Endothelial cell of umbilical vein (primary cell): ENCODE results near the gene UTS2R. TPM values are rescaled to one million over a fixed set of nuclear protein-coding genes. Genes with fewer than 3 reads are reported as not detected.

Experiments
- polyA plus RNA-seq, 4 experiments: library from polyadenylated mRNA; depleted of rRNA in 3 of 4; stranded (reverse) in 3 of 4; unstranded in 1 of 4; fragments of >200 nt; gene quantifications; 2 replicates each; pipeline versions ENCODE4 v1.2.1 to v1.2.3, GENCODE V29; 2011 to 2012; ENCODE audit warnings: missing spikeins in 1 of 4
- small RNA-seq: library from RNA; depleted of rRNA; stranded (forward); fragments of <200 nt; gene quantifications from one replicate; pipeline ENCODE3, GENCODE V24; 2012; ENCODE audit warnings: low replicate concordance, low read depth; ENCODE audit not compliant: insufficient read depth, insufficient read length
- total RNA-seq: library from RNA; stranded (reverse); gene quantifications from 2 replicates; pipeline ENCODE4 v1.2.3, GENCODE V29; 2021

UTS2R gene
- total and polyA plus RNA-seq, 2 donors (not counting 3 experiments of a cell fraction or from before 2014, with no cell fraction given), result not detected

Small RNA genes lying within 50 kb of the gene (small RNA-seq; reads per million reads assigned to genes)
- not detected for gene RF00019

Other genes with a start within 250 kb of the UTS2R start
- 31.6 and 40.9 TPM in 2 replicates for gene CCDC57, start 158.9 kb upstream of the UTS2R start, total RNA-seq
- 18.6 and 19.7 TPM in 2 replicates for gene CCDC57, start 158.9 kb upstream of the UTS2R start, polyA plus RNA-seq
- 171 and 229 TPM in 2 replicates for gene SLC16A3, start 142.7 kb upstream of the UTS2R start, total RNA-seq
- gene SLC16A3, start 142.7 kb upstream of the UTS2R start, polyA plus RNA-seq, result 95.9 and 140 TPM in 2 replicates
- 143 and 155 TPM in 2 replicates for gene CSNK1D, start 98.1 kb upstream of the UTS2R start, total RNA-seq
- gene CSNK1D, start 98.1 kb upstream of the UTS2R start, polyA plus RNA-seq, result 123 and 127 TPM in 2 replicates
- gene CD7, start 54.2 kb upstream of the UTS2R start, total RNA-seq, result not detected in 2 replicates
- gene CD7, start 54.2 kb upstream of the UTS2R start, polyA plus RNA-seq, result not detected in 2 replicates
- 0.46 and 1.9 TPM in 2 replicates for gene SECTM1, start 38.0 kb upstream of the UTS2R start, total RNA-seq
- 1.3 and 2.3 TPM in 2 replicates for gene SECTM1, start 38.0 kb upstream of the UTS2R start, polyA plus RNA-seq
- gene TEX19, start 12.5 kb upstream of the UTS2R start, total RNA-seq, result not detected in 2 replicates
- gene TEX19, start 12.5 kb upstream of the UTS2R start, polyA plus RNA-seq, result 0.05 and 0.06 TPM in 2 replicates
- 12.8 and 12.9 TPM in 2 replicates for gene HEXD, start 46.6 kb downstream of the UTS2R start, total RNA-seq
- gene HEXD, start 46.6 kb downstream of the UTS2R start, polyA plus RNA-seq, result 18.6 and 23.4 TPM in 2 replicates
- gene OGFOD3, start 46.8 kb downstream of the UTS2R start, total RNA-seq, result 34.8 and 37.1 TPM in 2 replicates
- 31.7 and 34.7 TPM in 2 replicates for gene OGFOD3, start 46.8 kb downstream of the UTS2R start, polyA plus RNA-seq
- gene CYBC1, start 79.0 kb downstream of the UTS2R start, total RNA-seq, result 60.6 and 71.8 TPM in 2 replicates
- gene CYBC1, start 79.0 kb downstream of the UTS2R start, polyA plus RNA-seq, result 81.5 and 99.2 TPM in 2 replicates
- gene NARF, start 87.0 kb downstream of the UTS2R start, total RNA-seq, result 83.4 and 85.6 TPM in 2 replicates
- gene NARF, start 87.0 kb downstream of the UTS2R start, polyA plus RNA-seq, result 128 and 158 TPM in 2 replicates
- 75.1 and 79.3 TPM in 2 replicates for gene FOXK2, start 148.0 kb downstream of the UTS2R start, total RNA-seq
- 32.8 and 33.4 TPM in 2 replicates for gene FOXK2, start 148.0 kb downstream of the UTS2R start, polyA plus RNA-seq